Calu3 (cell line): ENCODE data around the gene SPSB3. TPM values are rescaled to one million over a fixed set of nuclear protein-coding genes. Genes with fewer than 3 reads are reported as not detected.
A peak's percentile ranks its signal among the peaks of the same experiment; 100 is the strongest.

ENCODE experiments used
- BruUV-seq: library from RNA; stranded (reverse); fragments of 400-500 nt; replicated peaks from 2 replicates; lab custom pipeline; 2021; lab: Mats Ljungman, UMichigan
- CTCF ChIA-PET: fragments of 300-600 bp; sonication (Branson Sonifier 250); formaldehyde crosslinking; loops from one replicate; lab custom pipeline; 2022; ENCODE audit warnings: antibody characterized with exemption; lab: Charles Lee
- DNase-seq: peaks from one replicate; pipeline ENCODE4 v3.0.0; 2022
- H3K27ac Mint-ChIP-seq: one replicate; pipeline ENCODE4 v1.8.0; 2022; ENCODE audit warnings: mixed read lengths; ENCODE audit not compliant: unreplicated experiment
- H3K27me3 Mint-ChIP-seq: one replicate; pipeline ENCODE4 v1.8.0; 2022; ENCODE audit warnings: mixed read lengths; ENCODE audit not compliant: unreplicated experiment
- H3K36me3 Mint-ChIP-seq: one replicate; pipeline ENCODE4 v1.8.0; 2022; ENCODE audit warnings: mild to moderate bottlenecking, moderate library complexity, mixed read lengths; ENCODE audit not compliant: insufficient read depth, unreplicated experiment
- H3K4me1 Mint-ChIP-seq: one replicate; pipeline ENCODE4 v1.8.0; 2022; ENCODE audit warnings: mild to moderate bottlenecking, low read depth, mixed read lengths; ENCODE audit not compliant: unreplicated experiment
- H3K4me3 Mint-ChIP-seq: one replicate; pipeline ENCODE4 v1.8.0; 2022; ENCODE audit warnings: mild to moderate bottlenecking, low read depth, moderate library complexity, mixed read lengths; ENCODE audit not compliant: unreplicated experiment
- H3K9me3 Mint-ChIP-seq: one replicate; pipeline ENCODE4 v1.8.0; 2022; ENCODE audit warnings: low read depth, mixed read lengths; ENCODE audit not compliant: unreplicated experiment
- CTCF ChIP-seq: fragments of 200-600 bp; IDR thresholded peaks from one replicate; pipeline ENCODE4 v1.8.0; 2022; ENCODE audit warnings: antibody characterized with exemption; ENCODE audit not compliant: unreplicated experiment
- intact Hi-C: fragments of 100-400 bp; cut with micrococcal nuclease; formaldehyde crosslinking; loops from one replicate; pipeline ENCODE4 v1.10.0; 2022; ENCODE audit not compliant: unreplicated experiment
- total RNA-seq: library from RNA; stranded (reverse); gene quantifications from 2 replicates; pipeline ENCODE4 v1.2.3, GENCODE V29; 2022

SPSB3 gene
- total RNA-seq, 1 experiment from 2014 or later: 44.3 TPM

DNA sequence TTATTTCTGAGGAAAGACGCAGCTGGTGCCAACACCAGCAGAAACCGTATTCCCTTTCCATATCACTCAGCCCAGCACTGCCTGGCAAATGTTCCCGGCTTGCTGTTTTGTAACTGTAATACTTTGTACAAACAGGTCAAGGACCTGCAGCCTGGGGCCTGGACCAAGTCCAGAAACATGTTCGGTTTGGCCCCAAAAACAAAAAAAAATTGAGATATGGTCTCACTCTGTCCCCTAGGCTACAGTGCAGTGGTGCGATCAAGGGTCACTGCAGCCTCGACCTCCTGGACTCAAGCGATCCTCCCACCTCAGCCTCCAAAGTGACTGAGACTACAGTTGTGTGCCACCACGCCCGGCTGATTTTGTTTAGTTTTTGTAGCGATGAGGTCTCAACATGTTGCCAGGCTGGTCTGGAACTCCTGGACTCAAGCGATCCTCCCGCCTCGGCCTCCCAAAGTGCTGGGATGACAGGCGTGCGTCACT lies 43.1 kb upstream of the SPSB3 start:
- Mint-ChIP-seq H3K9me3 (no peaks in the 10 kb centered on the region), H3K27ac (no peak overlapping the region), H3K36me3 (peaks cover 45% of the 10 kb centered on the region), H3K27me3 (no peaks in the 10 kb centered on the region), H3K4me3 (peak overlapping the region; percentile 97), H3K4me1 (no peaks in the 10 kb centered on the region)
- TF ChIP-seq CTCF: no peak
- TSS peak; percentile 66 for BruUV-seq
- CTCF ChIA-PET: interaction anchor here (1.0 kb wide), 1 partner anchor 139 kb away, joined by 3 read pairs; the partner anchor contains the start of gene RPS2
- intact Hi-C loops: no loop called here
- DNase-seq: no peak

GRCh38 chr16:1823821-1824220 lies 41.5 kb upstream of the SPSB3 start:
- Mint-ChIP-seq H3K9me3 (no peaks in the 10 kb centered on the region), H3K4me3 (no peak overlapping the region), H3K27ac (no peak overlapping the region), H3K27me3 (no peaks in the 10 kb centered on the region), H3K4me1 (no peaks in the 10 kb centered on the region), H3K36me3 (peaks cover 39% of the 10 kb centered on the region)
- intact Hi-C loops: no loop called here
- CTCF ChIA-PET: interaction anchor here (0.7 to 1.1 kb wide), 3 partner anchors 41 to 389 kb away, joined by 3 to 4 read pairs (median 4); partner anchors contain the start of genes NUBP2 and SPSB3
- no TSS peak for BruUV-seq
- TF ChIP-seq CTCF: no peak
- peak; percentile 60 for DNase-seq

DNA sequence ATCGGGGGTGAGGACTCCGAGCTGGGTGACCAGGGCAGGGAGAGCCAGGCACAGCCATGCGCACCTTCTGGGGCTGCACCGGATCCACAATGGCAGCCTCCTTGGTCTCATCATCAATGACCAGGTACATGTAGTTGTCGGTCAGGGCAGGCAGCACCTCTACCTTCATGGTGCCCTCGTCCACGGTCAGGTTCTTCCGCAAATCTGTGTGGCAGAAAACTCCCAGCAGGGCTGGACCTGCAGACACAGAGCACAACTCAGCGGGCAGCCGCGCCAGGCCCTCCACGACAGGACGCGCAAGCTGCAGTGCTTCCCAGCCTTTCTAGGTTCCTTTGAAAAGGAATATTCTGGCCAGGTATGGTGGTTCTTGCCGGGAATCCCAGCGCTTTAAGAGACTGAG lies 40.4 kb upstream of the SPSB3 start:
- peaks cover 36% of the 10 kb centered on the region for H3K36me3 Mint-ChIP-seq
- DNase-seq: no peak
- no peaks in the 10 kb centered on the region for H3K9me3 Mint-ChIP-seq
- H3K4me3 Mint-ChIP-seq: no peak overlapping the region
- no TSS peak for BruUV-seq
- no peak for TF ChIP-seq CTCF
- no peak overlapping the region for H3K27ac Mint-ChIP-seq
- no peaks in the 10 kb centered on the region for H3K27me3 Mint-ChIP-seq
- CTCF ChIA-PET: no interaction called here
- H3K4me1 Mint-ChIP-seq: no peaks in the 10 kb centered on the region
- intact Hi-C loops: no loop called here

DNA sequence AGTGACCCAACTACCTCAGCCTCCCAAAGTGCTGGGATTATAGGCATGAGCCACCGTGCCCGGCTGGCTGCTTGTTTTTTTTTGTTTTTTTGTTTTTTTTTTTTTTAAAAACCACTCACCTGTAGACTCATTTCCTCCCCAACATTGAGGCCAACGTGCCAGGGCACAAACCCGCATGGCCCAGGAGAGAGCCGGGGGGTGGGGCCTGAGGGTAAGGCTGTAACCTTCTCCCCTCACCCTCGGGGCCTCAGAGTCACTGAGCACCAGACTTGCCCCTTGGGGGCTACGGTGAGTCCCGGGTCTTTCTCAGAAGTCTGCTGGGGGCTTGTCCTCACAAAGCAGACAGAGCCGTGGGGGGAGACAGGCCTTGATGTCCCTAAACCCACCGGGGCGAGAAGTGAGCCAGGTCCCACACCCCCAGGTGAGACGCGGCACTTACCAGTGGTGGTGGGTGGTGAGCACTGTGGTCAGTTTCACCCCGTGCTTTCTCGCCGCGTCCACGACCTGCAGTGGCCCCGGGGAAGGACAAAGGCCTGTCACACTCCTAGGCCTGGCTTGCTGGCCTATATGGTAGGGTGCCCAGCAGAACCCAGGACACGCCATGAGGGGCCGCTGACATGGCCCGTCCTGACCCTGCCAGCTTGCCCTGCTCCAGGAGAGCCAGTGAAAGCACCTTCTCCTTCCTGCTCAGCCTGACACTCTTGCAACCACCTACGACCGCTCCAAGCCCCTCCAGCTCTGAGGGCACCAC lies 39.7 kb upstream of the SPSB3 start:
- no TSS peak for BruUV-seq
- Mint-ChIP-seq H3K27me3 (no peaks in the 10 kb centered on the region), H3K36me3 (peaks cover 36% of the 10 kb centered on the region), H3K4me1 (no peaks in the 10 kb centered on the region), H3K9me3 (no peaks in the 10 kb centered on the region), H3K27ac (no peak overlapping the region), H3K4me3 (no peak overlapping the region)
- CTCF ChIA-PET: interaction anchor here (0.6 kb wide), 1 partner anchor 12 kb away, joined by 4 read pairs; no protein-coding TSS in a partner anchor
- DNase-seq: no peak
- TF ChIP-seq CTCF: no peak
- intact Hi-C loops: no loop called here
